SHP77 treated with DMSO at 0.1 percent for 48 hours (cell line): ENCODE results near the gene ATP11C.
"Not testable (repeated sequence)": the region's sequence is repeated elsewhere in the genome, so short reads cannot be mapped to it uniquely, and the experiment has no call there.

Experiments
- DNase-seq: peaks from one replicate; lab custom pipeline; 2025; lab: John Stamatoyannopoulos, UW

ATP11C gene

GRCh38 chrX:139924069-139924695, 8.7 kb downstream of the ATP11C start:
- no peak for DNase-seq

GRCh38 chrX:139921142-139921541, 11.7 kb downstream of the ATP11C start:
- not testable (repeated sequence) for DNase-seq

GRCh38 chrX:139920316-139920715, 12.5 kb downstream of the ATP11C start:
- no peak for DNase-seq

- no peak for DNase-seq
These were observed 18.4 kb downstream of the ATP11C start for GRCh38 chrX:139914421-139914820.

GRCh38 chrX:139909712-139910111, 23.1 kb downstream of the ATP11C start:
- DNase-seq, result no peak

- no peak for DNase-seq
These were observed 25.8 kb downstream of the ATP11C start for GRCh38 chrX:139907078-139907477.

- no peak for DNase-seq
These were observed 27.1 kb downstream of the ATP11C start for GRCh38 chrX:139905743-139906142.

GRCh38 chrX:139905051-139905450, 27.8 kb downstream of the ATP11C start:
- DNase-seq, result no peak

- DNase-seq, result no peak
These were observed 29.6 kb downstream of the ATP11C start for GRCh38 chrX:139903210-139903609.

- no peak for DNase-seq
These were observed 30.3 kb downstream of the ATP11C start for GRCh38 chrX:139902559-139902958.

- DNase-seq, result no peak
These were observed 34.5 kb downstream of the ATP11C start for GRCh38 chrX:139898334-139898733.

- no peak for DNase-seq
These were observed 40.3 kb downstream of the ATP11C start for GRCh38 chrX:139892512-139892911.

GRCh38 chrX:139890991-139891700, 41.7 kb downstream of the ATP11C start:
- no peak for DNase-seq

- no peak for DNase-seq
These were observed 43.1 kb downstream of the ATP11C start for GRCh38 chrX:139889760-139890159.

GRCh38 chrX:139883984-139884383, 48.9 kb downstream of the ATP11C start:
- no peak for DNase-seq

GRCh38 chrX:139882299-139882698, 50.6 kb downstream of the ATP11C start:
- no peak for DNase-seq

- no peak for DNase-seq
These were observed 51.3 kb downstream of the ATP11C start for GRCh38 chrX:139881572-139881971.

- DNase-seq, result no peak
These were observed 51.7 kb downstream of the ATP11C start for GRCh38 chrX:139881130-139881529.

GRCh38 chrX:139877710-139878414, 55.0 kb downstream of the ATP11C start:
- DNase-seq, result no peak

- no peak for DNase-seq
These were observed 57.0 kb downstream of the ATP11C start for GRCh38 chrX:139875841-139876240.

- DNase-seq, result no peak
These were observed 63.1 kb downstream of the ATP11C start for GRCh38 chrX:139869796-139870195.

GRCh38 chrX:139864640-139865039, 68.2 kb downstream of the ATP11C start:
- no peak for DNase-seq

- no peak for DNase-seq
These were observed 70.6 kb downstream of the ATP11C start for GRCh38 chrX:139862208-139862607.
